ENCODE results near the gene OCIAD2. TPM values are rescaled to one million over a fixed set of nuclear protein-coding genes. Genes with fewer than 3 reads are reported as not detected.

OCIAD2 gene, protein sequence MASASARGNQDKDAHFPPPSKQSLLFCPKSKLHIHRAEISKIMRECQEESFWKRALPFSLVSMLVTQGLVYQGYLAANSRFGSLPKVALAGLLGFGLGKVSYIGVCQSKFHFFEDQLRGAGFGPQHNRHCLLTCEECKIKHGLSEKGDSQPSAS
- total RNA-seq (2021) (82.7 to 103 TPM (median 91.3 TPM) in 3 replicates), Bru-seq, nascent RNA (percentile 85 among the genes with signal in this experiment)
- long read RNA-seq, experiment 1, transcript OCIAD2-205 (7 exons, 1,163 nt) = major isoform, 172 of 211 reads
- long read RNA-seq, experiment 1, transcript OCIAD2-201 (6 exons, 636 nt) = minor isoform, 7 of 211 reads
- long read RNA-seq, experiment 1, transcript OCIAD2-204 (6 exons, 812 nt) = minor isoform, 14 of 211 reads
- long read RNA-seq, experiment 1, partial matches to known transcripts = 8 of 211 reads
- long read RNA-seq, experiment 1, other reads (novel, unspliced or antisense) = 10 of 211 reads
- long read RNA-seq, experiment 2, transcript OCIAD2-204 (6 exons, 812 nt) = minor isoform, 10 of 175 reads
- long read RNA-seq, experiment 2, transcript OCIAD2-205 (7 exons, 1,163 nt) = major isoform, 126 of 175 reads
- long read RNA-seq, experiment 2, partial matches to known transcripts = 11 of 175 reads
- long read RNA-seq, experiment 2, other reads (novel, unspliced or antisense) = 25 of 175 reads
- long read RNA-seq, experiment 3, transcript OCIAD2-205 (7 exons, 1,163 nt) = major isoform, 252 of 279 reads
- long read RNA-seq, experiment 3, partial matches to known transcripts = 6 of 279 reads
- long read RNA-seq, experiment 3, other reads (novel, unspliced or antisense) = 15 of 279 reads

DNA sequence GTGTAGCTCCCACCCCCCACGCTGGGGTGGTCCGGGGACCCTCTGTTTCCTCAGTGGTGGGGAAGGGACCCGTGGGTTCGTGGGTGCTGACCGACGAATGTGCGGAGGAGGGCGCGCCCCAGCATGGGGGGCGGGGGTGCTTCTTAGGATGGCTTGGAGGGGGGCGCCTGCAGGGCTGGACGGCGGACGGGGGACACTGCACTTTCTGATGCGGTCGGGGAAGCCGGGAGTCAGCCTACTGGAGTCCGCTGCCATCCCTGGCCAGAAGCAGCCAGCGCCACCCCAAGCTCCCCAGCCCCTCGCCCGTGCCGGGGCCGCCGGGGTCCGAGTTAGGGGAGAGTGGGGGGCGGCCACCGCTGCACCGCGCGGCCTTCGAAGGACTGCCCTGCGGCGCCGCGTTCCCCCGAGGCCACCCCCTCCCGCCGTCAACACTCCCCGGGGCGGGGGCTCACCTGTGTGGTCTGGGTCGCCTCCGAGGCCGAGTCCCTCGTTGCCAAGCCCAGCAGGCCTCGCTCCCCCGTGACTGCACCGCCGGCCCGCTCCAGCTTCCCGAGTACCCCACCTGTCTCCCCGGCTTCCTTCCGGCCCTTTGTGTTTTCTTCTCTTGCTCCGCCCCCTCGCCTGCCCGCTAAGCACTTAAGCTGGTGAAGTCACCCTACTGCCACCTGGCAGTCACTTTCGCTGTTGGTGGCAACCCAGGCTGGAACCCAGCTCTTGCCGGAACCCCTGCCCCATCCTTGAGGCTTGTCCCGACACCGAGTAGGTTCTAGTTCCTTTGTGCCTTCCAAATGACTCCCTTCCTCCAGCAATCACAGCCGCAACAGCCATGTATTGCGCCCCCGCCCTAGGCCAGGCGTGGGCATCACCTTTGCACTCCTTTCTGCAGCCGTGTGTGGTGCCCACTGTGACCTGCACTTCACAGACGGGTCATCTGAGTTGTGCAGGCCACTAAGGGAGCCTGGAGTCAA lies at the start of gene OCIAD2:
TSS of gene OCIAD2 (minus strand) at position 569 of the 968 bp plus-strand sequence. CDS start 2,225 bp downstream, outside the sequence.
- Mint-ChIP-seq H3K4me3 (peak within 1 kb of the TSS; percentile 91), H3K4me1 (peaks cover 25% of the 10 kb centered on the region), H3K36me3 (peaks cover 22% of the 10 kb centered on the region), H3K27ac (peak within 1 kb of the TSS; percentile 86), H3K27me3 (ENCODE audit: low read depth) (peaks cover 2% of the 10 kb centered on the region; the same call in 1 of the 2 replicates), H3K9me3 (no peaks in the 10 kb centered on the region)
- CTCF ChIA-PET = interaction anchor here (1.1 to 1.7 kb wide), 6 partner anchors 8 to 349 kb away, joined by 3 to 10 read pairs (median 4); no protein-coding TSS in a partner anchor
- peak; percentile 90 for ATAC-seq
- peak; percentile 77 for DNase-seq (ENCODE audit: low spot score)
- POLR2A ChIA-PET = interaction anchor here (0.7 to 1.2 kb wide), 3 partner anchors 11 to 126 kb away, joined by 3 to 5 read pairs (median 3); partner anchors contain the start of genes FRYL and OCIAD1
- TF ChIP-seq JUN (CRISPR knock-in tag; IDR thresholded peaks at IDR 0.05) = 0 out of 2 replicates have a peak, but pooled peaks have one; percentile 60
- TF ChIP-seq FOXP1 (CRISPR knock-in tag; IDR thresholded peaks at IDR 0.05; ENCODE audit: borderline replicate concordance) = peak; percentile 87; the same call in 1 of the 2 replicates
- TF ChIP-seq NFE2L1 (CRISPR knock-in tag; IDR thresholded peaks at IDR 0.05) = 0 out of 2 replicates have a peak, but pooled peaks have one; percentile 41
- no peak for TF ChIP-seq ZNF671 (CRISPR knock-in tag; IDR thresholded peaks at IDR 0.05)
- no peak for TF ChIP-seq KAT7 (CRISPR knock-in tag; IDR thresholded peaks at IDR 0.05; ENCODE audit: borderline replicate concordance)
- TF ChIP-seq CBFB (CRISPR knock-in tag; IDR thresholded peaks at IDR 0.05; ENCODE audit: low read depth) = no peak
- TF ChIP-seq, protein P1, sequence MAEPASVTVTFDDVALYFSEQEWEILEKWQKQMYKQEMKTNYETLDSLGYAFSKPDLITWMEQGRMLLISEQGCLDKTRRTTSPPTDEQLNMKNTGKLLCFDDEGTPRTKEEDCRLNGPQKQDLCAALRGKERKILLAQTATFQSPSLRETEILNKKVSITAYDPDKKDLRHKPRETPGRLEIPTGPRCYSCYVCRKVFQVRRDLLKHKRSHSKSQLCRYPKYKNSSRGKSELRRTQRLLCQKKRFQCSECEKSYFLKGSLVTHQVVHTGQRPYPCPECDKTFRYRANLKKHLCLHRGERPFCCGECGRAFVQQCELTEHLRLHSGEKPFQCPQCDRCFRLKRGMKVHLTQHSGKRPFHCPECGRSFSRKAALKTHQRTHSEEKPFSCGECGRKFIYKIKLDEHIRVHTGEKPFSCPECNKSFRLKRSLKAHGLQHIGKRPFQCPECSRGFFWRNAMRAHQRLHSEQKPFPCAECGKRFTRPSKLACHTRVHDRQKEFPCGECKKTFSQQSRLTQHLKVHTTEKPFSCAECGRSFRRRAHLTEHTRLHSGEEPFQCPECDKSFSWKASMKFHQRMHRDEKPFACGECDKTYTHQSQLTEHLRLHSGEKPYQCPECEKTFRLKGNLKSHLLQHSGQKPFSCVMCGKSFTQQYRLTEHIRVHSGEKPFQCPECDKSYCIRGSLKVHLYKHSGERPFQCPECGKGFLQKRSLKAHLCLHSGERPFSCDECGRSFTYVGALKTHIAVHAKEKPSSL (CRISPR knock-in tag; conservative IDR thresholded peaks at IDR 0.05) = no peak
- TF ChIP-seq, protein P2, sequence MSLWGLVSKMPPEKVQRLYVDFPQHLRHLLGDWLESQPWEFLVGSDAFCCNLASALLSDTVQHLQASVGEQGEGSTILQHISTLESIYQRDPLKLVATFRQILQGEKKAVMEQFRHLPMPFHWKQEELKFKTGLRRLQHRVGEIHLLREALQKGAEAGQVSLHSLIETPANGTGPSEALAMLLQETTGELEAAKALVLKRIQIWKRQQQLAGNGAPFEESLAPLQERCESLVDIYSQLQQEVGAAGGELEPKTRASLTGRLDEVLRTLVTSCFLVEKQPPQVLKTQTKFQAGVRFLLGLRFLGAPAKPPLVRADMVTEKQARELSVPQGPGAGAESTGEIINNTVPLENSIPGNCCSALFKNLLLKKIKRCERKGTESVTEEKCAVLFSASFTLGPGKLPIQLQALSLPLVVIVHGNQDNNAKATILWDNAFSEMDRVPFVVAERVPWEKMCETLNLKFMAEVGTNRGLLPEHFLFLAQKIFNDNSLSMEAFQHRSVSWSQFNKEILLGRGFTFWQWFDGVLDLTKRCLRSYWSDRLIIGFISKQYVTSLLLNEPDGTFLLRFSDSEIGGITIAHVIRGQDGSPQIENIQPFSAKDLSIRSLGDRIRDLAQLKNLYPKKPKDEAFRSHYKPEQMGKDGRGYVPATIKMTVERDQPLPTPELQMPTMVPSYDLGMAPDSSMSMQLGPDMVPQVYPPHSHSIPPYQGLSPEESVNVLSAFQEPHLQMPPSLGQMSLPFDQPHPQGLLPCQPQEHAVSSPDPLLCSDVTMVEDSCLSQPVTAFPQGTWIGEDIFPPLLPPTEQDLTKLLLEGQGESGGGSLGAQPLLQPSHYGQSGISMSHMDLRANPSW (CRISPR knock-in tag; conservative IDR thresholded peaks at IDR 0.05; ENCODE audit: low read depth) = no peak
- TF ChIP-seq, protein P3, sequence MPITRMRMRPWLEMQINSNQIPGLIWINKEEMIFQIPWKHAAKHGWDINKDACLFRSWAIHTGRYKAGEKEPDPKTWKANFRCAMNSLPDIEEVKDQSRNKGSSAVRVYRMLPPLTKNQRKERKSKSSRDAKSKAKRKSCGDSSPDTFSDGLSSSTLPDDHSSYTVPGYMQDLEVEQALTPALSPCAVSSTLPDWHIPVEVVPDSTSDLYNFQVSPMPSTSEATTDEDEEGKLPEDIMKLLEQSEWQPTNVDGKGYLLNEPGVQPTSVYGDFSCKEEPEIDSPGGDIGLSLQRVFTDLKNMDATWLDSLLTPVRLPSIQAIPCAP (CRISPR knock-in tag; IDR thresholded peaks at IDR 0.05) = peak; percentile 73
- TF ChIP-seq, protein P4, sequence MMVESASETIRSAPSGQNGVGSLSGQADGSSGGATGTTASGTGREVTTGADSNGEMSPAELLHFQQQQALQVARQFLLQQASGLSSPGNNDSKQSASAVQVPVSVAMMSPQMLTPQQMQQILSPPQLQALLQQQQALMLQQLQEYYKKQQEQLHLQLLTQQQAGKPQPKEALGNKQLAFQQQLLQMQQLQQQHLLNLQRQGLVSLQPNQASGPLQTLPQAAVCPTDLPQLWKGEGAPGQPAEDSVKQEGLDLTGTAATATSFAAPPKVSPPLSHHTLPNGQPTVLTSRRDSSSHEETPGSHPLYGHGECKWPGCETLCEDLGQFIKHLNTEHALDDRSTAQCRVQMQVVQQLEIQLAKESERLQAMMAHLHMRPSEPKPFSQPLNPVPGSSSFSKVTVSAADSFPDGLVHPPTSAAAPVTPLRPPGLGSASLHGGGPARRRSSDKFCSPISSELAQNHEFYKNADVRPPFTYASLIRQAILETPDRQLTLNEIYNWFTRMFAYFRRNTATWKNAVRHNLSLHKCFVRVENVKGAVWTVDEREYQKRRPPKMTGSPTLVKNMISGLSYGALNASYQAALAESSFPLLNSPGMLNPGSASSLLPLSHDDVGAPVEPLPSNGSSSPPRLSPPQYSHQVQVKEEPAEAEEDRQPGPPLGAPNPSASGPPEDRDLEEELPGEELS (CRISPR knock-in tag; IDR thresholded peaks at IDR 0.05) = peak; percentile 46; the same call in 1 of the 2 replicates
- TF ChIP-seq, protein P5, sequence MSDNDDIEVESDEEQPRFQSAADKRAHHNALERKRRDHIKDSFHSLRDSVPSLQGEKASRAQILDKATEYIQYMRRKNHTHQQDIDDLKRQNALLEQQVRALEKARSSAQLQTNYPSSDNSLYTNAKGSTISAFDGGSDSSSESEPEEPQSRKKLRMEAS (CRISPR knock-in tag; IDR thresholded peaks at IDR 0.05) = peak; percentile 77
- peak; percentile 28; the same call in 1 of the 2 replicates for TF ChIP-seq ZNF219 (CRISPR knock-in tag; IDR thresholded peaks at IDR 0.05; ENCODE audit: borderline replicate concordance)
- TF ChIP-seq IRF2 (CRISPR knock-in tag; IDR thresholded peaks at IDR 0.05; ENCODE audit: borderline replicate concordance, low read depth) = no peak
- TF ChIP-seq JAZF1 (CRISPR knock-in tag; IDR thresholded peaks at IDR 0.05) = no peak
- TF ChIP-seq TEAD1 (CRISPR knock-in tag; IDR thresholded peaks at IDR 0.05) = 0 out of 2 replicates have a peak, but pooled peaks have one; percentile 40
- TF ChIP-seq ZNF317 (CRISPR knock-in tag; IDR thresholded peaks at IDR 0.05; ENCODE audit: borderline replicate concordance, low read depth) = no peak
- TF ChIP-seq ELF4 (CRISPR knock-in tag; IDR thresholded peaks at IDR 0.05; ENCODE audit: low read depth) = 0 out of 2 replicates have a peak, but pooled peaks have one; percentile 37
- TF ChIP-seq CREB1 (CRISPR knock-in tag; IDR thresholded peaks at IDR 0.05) = no peak
- TF ChIP-seq ZNF121 (CRISPR knock-in tag; IDR thresholded peaks at IDR 0.05) = no peak
- TF ChIP-seq, protein P6, sequence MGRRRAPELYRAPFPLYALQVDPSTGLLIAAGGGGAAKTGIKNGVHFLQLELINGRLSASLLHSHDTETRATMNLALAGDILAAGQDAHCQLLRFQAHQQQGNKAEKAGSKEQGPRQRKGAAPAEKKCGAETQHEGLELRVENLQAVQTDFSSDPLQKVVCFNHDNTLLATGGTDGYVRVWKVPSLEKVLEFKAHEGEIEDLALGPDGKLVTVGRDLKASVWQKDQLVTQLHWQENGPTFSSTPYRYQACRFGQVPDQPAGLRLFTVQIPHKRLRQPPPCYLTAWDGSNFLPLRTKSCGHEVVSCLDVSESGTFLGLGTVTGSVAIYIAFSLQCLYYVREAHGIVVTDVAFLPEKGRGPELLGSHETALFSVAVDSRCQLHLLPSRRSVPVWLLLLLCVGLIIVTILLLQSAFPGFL (CRISPR knock-in tag; IDR thresholded peaks at IDR 0.05; ENCODE audit: borderline replicate concordance) = no peak
- TF ChIP-seq ZNF416 (CRISPR knock-in tag; IDR thresholded peaks at IDR 0.05) = no peak
- TF ChIP-seq, protein P7, sequence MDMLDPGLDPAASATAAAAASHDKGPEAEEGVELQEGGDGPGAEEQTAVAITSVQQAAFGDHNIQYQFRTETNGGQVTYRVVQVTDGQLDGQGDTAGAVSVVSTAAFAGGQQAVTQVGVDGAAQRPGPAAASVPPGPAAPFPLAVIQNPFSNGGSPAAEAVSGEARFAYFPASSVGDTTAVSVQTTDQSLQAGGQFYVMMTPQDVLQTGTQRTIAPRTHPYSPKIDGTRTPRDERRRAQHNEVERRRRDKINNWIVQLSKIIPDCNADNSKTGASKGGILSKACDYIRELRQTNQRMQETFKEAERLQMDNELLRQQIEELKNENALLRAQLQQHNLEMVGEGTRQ (CRISPR knock-in tag; IDR thresholded peaks at IDR 0.05) = peak; percentile 41
